Endothelial cell of umbilical vein (primary cell): ENCODE data around the gene RPL18. TPM values are rescaled to one million over a fixed set of nuclear protein-coding genes. Genes with fewer than 3 reads are reported as not detected.

Source experiments
- BruUV-seq: library from RNA; stranded (reverse); fragments of 400-500 nt; replicated peaks from 2 replicates; lab custom pipeline; 2021; lab: Mats Ljungman, UMichigan
- CTCF ChIA-PET: fragments of 300-600, 350-600 bp; sonication (Branson Sonifier 250); formaldehyde crosslinking; loops from one replicate; lab custom pipeline; 2021; ENCODE audit warnings: antibody characterized with exemption, inconsistent platforms; lab: Charles Lee
- POLR2A ChIA-PET: fragments of 300-600, 350-600 bp; sonication (Branson Sonifier 250); formaldehyde crosslinking; loops from one replicate; lab custom pipeline; 2021; ENCODE audit warnings: antibody characterized with exemption, inconsistent platforms; lab: Charles Lee
- DNase-seq: peaks from one replicate; pipeline ENCODE4 v3.0.0-alpha.2; 2011; ENCODE audit warnings: low read depth, low spot score
- FAIRE-seq: peaks from 2 replicates; lab custom pipeline; 2011; peaks lifted over from hg19 to GRCh38; lab: Jason Lieb, UNC
- H2AFZ ChIP-seq: 2 replicates; pipeline ENCODE4 v1.6.0; 2012; ENCODE audit warnings: low read depth, low read length, control low read depth, inconsistent platforms
- H3K27ac ChIP-seq: 2 replicates; pipeline ENCODE4 v1.5.1; 2011; ENCODE audit warnings: low read depth, mild to moderate bottlenecking, control low read depth, low read length, moderate library complexity; ENCODE audit not compliant: insufficient read depth
- H3K27me3 ChIP-seq, 2 experiments: 2 replicates each; pipeline versions ENCODE4 v1.6.0 to v1.6.1; 2011; ENCODE audit warnings: low read length in 2 of 2, mixed read lengths in 1 of 2; ENCODE audit not compliant: control insufficient read depth in 2 of 2, insufficient read depth in 2 of 2
- H3K36me3 ChIP-seq, 2 experiments: 2 replicates in 1 of 2; 3 replicates in 1 of 2; pipeline ENCODE4 v1.5.1; 2011; ENCODE audit warnings: low read length in 2 of 2, mild to moderate bottlenecking in 1 of 2, moderate library complexity in 1 of 2; ENCODE audit not compliant: control insufficient read depth in 2 of 2, insufficient read depth in 2 of 2; ENCODE audit errors: extremely low read depth in 1 of 2
- H3K4me1 ChIP-seq: 3 replicates; pipeline ENCODE4 v1.5.1; 2011; ENCODE audit warnings: mild to moderate bottlenecking, low read length; ENCODE audit not compliant: control insufficient read depth, insufficient read depth; ENCODE audit errors: extremely low read depth
- H3K4me2 ChIP-seq: 2 replicates; pipeline ENCODE4 v1.6.1; 2011; ENCODE audit warnings: low read length, control low read depth, mixed read lengths; ENCODE audit not compliant: insufficient read depth
- H3K4me3 ChIP-seq, 3 experiments: fragments of 200-600 bp in 1 of 3; sonication (generic), shearing (Covaris generic) in 1 of 3; replicated peaks in 1 of 3; 2 replicates each; pipeline ENCODE4 v1.5.1; 2011 to 2016; ENCODE audit warnings: control low read depth in 3 of 3, low read length in 3 of 3, mild to moderate bottlenecking in 2 of 3, inconsistent platforms in 1 of 3, low read depth in 1 of 3, moderate library complexity in 1 of 3; ENCODE audit not compliant: insufficient read depth in 1 of 3
- H3K79me2 ChIP-seq: 2 replicates; pipeline ENCODE4 v1.6.0; 2012; ENCODE audit warnings: low read length, inconsistent platforms; ENCODE audit not compliant: control insufficient read depth, insufficient read depth
- H3K9ac ChIP-seq: replicated peaks from 2 replicates; pipeline ENCODE3; 2011; ENCODE audit warnings: low read length, control low read depth; ENCODE audit not compliant: insufficient read depth; ENCODE audit errors: extremely low read depth
- H3K9me1 ChIP-seq: replicated peaks from 3 replicates; pipeline ENCODE4 v1.6.0; 2011; ENCODE audit warnings: mild to moderate bottlenecking, low read length; ENCODE audit not compliant: control insufficient read depth, insufficient read depth; ENCODE audit errors: extremely low read depth
- H3K9me3 ChIP-seq: replicated peaks from 2 replicates; pipeline ENCODE4 v1.5.1; 2012; ENCODE audit warnings: low read length, inconsistent platforms; ENCODE audit not compliant: control insufficient read depth, insufficient read depth
- H4K20me1 ChIP-seq: replicated peaks from 2 replicates; pipeline ENCODE3; 2011; ENCODE audit warnings: mild to moderate bottlenecking, low read length; ENCODE audit not compliant: control insufficient read depth, insufficient read depth; ENCODE audit errors: extremely low read depth
- EZH2 ChIP-seq: IDR thresholded peaks from 2 replicates; pipeline ENCODE4 v1.6.1; 2012; ENCODE audit warnings: borderline replicate concordance, low read depth, mild to moderate bottlenecking, moderate library complexity, low read length, inconsistent platforms; ENCODE audit not compliant: severe bottlenecking
- FOS ChIP-seq: IDR thresholded peaks from 2 replicates; pipeline ENCODE4 v1.6.1; 2011; ENCODE audit warnings: mild to moderate bottlenecking, low read length, moderate library complexity, borderline replicate concordance; ENCODE audit not compliant: insufficient read depth
- JUN ChIP-seq: IDR thresholded peaks from 2 replicates; pipeline ENCODE4 v1.6.1; 2011; ENCODE audit warnings: borderline replicate concordance, low read depth; ENCODE audit not compliant: insufficient read length, insufficient read depth
- MYC ChIP-seq: IDR thresholded peaks from one replicate; pipeline ENCODE4 v1.6.1; 2011; ENCODE audit warnings: mild to moderate bottlenecking, low read depth, low read length
- POLR2A ChIP-seq: IDR thresholded peaks from 2 replicates; pipeline ENCODE4 v1.6.1; 2012; ENCODE audit warnings: low read depth, mild to moderate bottlenecking, control low read depth, low read length
- POLR2AphosphoS5 ChIP-seq: IDR thresholded peaks from 2 replicates; pipeline ENCODE4 v1.6.1; 2012; ENCODE audit warnings: low read depth, mild to moderate bottlenecking, control low read depth, low read length, moderate library complexity; ENCODE audit not compliant: insufficient read depth
- dilution Hi-C: fragments of 300-500 bp; cut with MboI; formaldehyde crosslinking; loops from one replicate; pipeline ENCODE4 v1.15.0; 2019; ENCODE audit warnings: low sequenced_read_pairs; ENCODE audit not compliant: extremely low pct_ligation_motif_present
- intact Hi-C: fragments of 100-400 bp; cut with micrococcal nuclease; formaldehyde crosslinking; loops from one replicate; pipeline ENCODE4 v1.10.0; 2022
- polyA plus RNA-seq, 4 experiments: library from polyadenylated mRNA; depleted of rRNA in 3 of 4; stranded (reverse) in 3 of 4; unstranded in 1 of 4; fragments of >200 nt; gene quantifications; 2 replicates each; pipeline versions ENCODE4 v1.2.1 to v1.2.3, GENCODE V29; 2011 to 2012; ENCODE audit warnings: missing spikeins in 1 of 4
- total RNA-seq: library from RNA; stranded (reverse); gene quantifications from 2 replicates; pipeline ENCODE4 v1.2.3, GENCODE V29; 2021
- TF ChIP-seq, protein P1 (sequence below): IDR thresholded peaks from 2 replicates; pipeline ENCODE4 v1.6.1; 2011; ENCODE audit not compliant: insufficient read depth, insufficient read length
- TF ChIP-seq, protein P2 (sequence below), 2 donors: IDR thresholded peaks; 1 replicate in 1 of 2; 2 replicates in 1 of 2; pipeline ENCODE4 v1.5.1; 2011; ENCODE audit warnings: low read length in 2 of 2, mild to moderate bottlenecking in 2 of 2, moderate library complexity in 2 of 2, control low read depth in 1 of 2, inconsistent platforms in 1 of 2, low read depth in 1 of 2; ENCODE audit not compliant: insufficient read depth in 1 of 2; ENCODE audit errors: extremely low read depth in 1 of 2

The RPL18 gene
- total and polyA plus RNA-seq, 2 donors (not counting 3 experiments of a cell fraction or from before 2014, with no cell fraction given): 1,407 to 2,154 TPM

DNA sequence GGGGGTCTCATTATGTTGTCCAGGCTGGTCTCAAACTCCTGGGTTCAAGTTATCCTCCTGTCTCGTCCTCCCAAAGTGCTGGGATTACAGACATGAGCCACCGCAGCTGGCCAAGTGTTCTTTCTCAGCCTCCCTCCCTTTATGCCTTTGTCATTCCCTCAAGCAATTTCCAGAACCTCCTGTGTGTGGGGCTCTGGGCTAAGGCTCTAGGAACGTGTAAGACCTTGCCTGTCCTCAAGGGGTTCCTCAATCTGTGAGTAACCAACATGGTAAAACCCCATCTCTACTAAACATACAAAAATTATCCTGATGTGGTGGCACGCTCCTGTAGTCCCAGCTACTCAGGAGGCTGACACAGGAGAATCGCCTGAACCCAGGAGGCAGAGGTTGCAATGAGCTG lies 28.0 kb downstream of the RPL18 start:
- BruUV-seq: no TSS peak
- H3K27me3 ChIP-seq: no peaks in the 10 kb centered on the region
- intact Hi-C loops: no loop called here

DNA sequence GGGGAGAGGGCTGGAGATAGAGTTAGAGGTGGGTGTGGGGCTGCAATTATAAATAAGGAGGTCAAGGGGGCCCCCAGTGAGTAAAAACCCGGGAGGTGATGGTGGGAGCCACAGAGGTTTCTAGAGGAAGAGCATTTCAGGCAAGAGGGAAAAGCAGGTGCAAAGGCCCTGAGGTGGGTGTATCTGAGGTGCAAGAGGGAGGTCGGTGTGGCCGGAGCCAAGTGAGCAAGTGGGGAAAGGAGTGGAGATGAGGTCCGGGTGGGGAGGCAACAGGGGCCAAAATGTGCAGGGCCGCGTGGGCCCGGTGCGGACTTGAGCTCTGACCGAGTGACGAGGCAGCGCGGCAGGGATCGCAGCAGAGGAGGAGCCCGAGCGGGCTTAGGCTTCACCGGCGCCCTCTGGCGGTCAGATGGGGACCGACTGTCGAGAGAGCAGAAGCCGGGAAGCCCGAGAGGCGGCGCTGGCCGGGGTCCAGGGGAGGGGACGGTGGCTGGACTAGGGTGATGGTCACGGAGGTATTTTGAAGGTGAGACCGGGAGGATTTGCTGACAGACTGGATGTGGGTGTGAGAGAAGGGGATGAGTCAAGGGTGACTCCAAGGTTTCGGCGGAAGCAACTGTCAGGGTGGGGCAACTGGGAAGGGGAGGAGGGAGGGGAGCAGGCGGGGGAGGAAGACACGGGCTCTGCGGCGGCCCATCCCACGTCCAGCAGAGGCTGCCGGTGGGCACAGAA lies 30.1 kb downstream of the RPL18 start:
- H3K4me2 ChIP-seq: peak overlapping the region; percentile 11
- no peaks in the 10 kb centered on the region for H3K79me2 ChIP-seq
- H3K36me3 ChIP-seq: no peaks in the 10 kb centered on the region
- CTCF ChIA-PET: interaction anchor here (0.5 to 14.1 kb wide), 39 partner anchors 8 to 322 kb away, joined by 3 to 507 read pairs (median 4); partner anchors contain the start of gene GRIN2D
- POLR2A ChIA-PET: interaction anchor here (0.6 kb wide), 1 partner anchor 20 kb away, joined by 3 read pairs; no protein-coding TSS in a partner anchor
- H3K4me3 ChIP-seq: peak overlapping the region in 1 of 3 experiments; percentile 3
- no peaks in the 10 kb centered on the region for H3K27me3 ChIP-seq
- TF ChIP-seq, protein P1, sequence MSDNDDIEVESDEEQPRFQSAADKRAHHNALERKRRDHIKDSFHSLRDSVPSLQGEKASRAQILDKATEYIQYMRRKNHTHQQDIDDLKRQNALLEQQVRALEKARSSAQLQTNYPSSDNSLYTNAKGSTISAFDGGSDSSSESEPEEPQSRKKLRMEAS: no peak
- TF ChIP-seq POLR2A (no peak), MYC (no peak), JUN (no peak), EZH2 (no peak), POLR2AphosphoS5 (no peak)
- TF ChIP-seq, protein P2, sequence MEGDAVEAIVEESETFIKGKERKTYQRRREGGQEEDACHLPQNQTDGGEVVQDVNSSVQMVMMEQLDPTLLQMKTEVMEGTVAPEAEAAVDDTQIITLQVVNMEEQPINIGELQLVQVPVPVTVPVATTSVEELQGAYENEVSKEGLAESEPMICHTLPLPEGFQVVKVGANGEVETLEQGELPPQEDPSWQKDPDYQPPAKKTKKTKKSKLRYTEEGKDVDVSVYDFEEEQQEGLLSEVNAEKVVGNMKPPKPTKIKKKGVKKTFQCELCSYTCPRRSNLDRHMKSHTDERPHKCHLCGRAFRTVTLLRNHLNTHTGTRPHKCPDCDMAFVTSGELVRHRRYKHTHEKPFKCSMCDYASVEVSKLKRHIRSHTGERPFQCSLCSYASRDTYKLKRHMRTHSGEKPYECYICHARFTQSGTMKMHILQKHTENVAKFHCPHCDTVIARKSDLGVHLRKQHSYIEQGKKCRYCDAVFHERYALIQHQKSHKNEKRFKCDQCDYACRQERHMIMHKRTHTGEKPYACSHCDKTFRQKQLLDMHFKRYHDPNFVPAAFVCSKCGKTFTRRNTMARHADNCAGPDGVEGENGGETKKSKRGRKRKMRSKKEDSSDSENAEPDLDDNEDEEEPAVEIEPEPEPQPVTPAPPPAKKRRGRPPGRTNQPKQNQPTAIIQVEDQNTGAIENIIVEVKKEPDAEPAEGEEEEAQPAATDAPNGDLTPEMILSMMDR (IDR thresholded peaks at IDR 0.05; ENCODE audit: extremely low read depth in 1 of 2, insufficient read depth in 1 of 2, low read depth in 1 of 2, low read length in 2 of 2): peak; percentile 97 to 98
- peak; percentile 84 for FAIRE-seq
- no peaks in the 10 kb centered on the region for H3K4me1 ChIP-seq
- H4K20me1 ChIP-seq: no peaks in the 10 kb centered on the region
- peak overlapping the region; percentile 40 for H2AFZ ChIP-seq
- intact Hi-C loops: loop anchor here (1.0 kb wide), 1 partner anchor 83 kb away; no protein-coding TSS in a partner anchor
- dilution Hi-C loops: no loop called here
- peak; percentile 74 for DNase-seq
- H3K9me1 ChIP-seq: no peaks in the 10 kb centered on the region
- no peak overlapping the region for H3K9ac ChIP-seq
- BruUV-seq: no TSS peak
- H3K27ac ChIP-seq: no peak overlapping the region
- H3K9me3 ChIP-seq: no peaks in the 10 kb centered on the region

More for the DNA sequence above, 28.0 kb downstream of the RPL18 start:
- DNase-seq (no peak), FAIRE-seq (no peak)
- ChIA-PET CTCF (interaction anchor here (14.1 kb wide), 1 partner anchor 84 kb away, joined by 507 read pairs; no protein-coding TSS in a partner anchor), POLR2A (interaction anchor here (0.5 kb wide), 1 partner anchor 101 kb away, joined by 4 read pairs; no protein-coding TSS in a partner anchor)
- Histone ChIP-seq H3K9me1 (no peaks in the 10 kb centered on the region), H2AFZ (no peak overlapping the region), H3K9ac (no peak overlapping the region), H3K27ac (no peak overlapping the region), H3K4me2 (no peak overlapping the region), H3K4me3 (no peak overlapping the region), H3K9me3 (no peaks in the 10 kb centered on the region), H3K4me1 (no peaks in the 10 kb centered on the region), H3K79me2 (no peaks in the 10 kb centered on the region), H3K36me3 (no peaks in the 10 kb centered on the region), H4K20me1 (no peaks in the 10 kb centered on the region)
- dilution Hi-C loops: no loop called here
- TF ChIP-seq FOS (no peak), MYC (no peak)
